ENCODE data around the gene SEC23B. TPM values are rescaled to one million over a fixed set of nuclear protein-coding genes. Genes with fewer than 3 reads are reported as not detected.

SEC23B gene
- total and polyA plus RNA-seq, 2 of the 8 experiments (the other 6 are each of a cell fraction or from before 2014, with no cell fraction given): 53.3 to 62.8 TPM

DNA sequence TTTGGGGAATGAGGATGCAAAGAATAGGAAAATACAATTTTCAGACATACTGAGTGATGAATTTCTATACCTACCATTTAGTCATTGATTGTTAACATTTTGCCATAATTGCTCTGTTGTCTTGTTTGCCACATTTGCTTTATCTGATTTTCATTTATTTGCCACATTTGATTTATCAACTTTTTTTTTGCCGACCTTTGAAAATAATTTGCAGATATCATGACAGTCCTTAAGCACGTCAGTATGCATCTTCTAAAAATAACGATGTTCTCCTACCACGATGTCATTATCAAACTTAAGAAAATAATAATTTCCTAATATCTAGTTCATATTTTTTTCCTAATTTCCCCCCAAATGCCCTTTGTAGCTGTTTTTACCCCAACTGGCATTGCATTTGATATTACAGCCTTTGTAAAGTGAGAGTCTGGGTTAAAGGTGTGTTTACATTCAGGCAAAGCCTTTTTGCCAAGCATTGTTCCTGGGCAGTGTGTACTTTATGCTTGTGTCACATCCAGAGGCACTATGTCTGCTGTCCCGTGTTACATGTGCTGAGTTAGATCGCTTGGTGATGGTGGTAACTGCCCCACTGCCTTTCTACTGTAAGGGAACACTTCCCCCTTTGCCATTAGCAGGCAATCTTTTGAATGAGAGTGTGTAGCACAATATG is 26.4 kb downstream of the SEC23B start (continued):
- TF ChIP-seq, protein P1, sequence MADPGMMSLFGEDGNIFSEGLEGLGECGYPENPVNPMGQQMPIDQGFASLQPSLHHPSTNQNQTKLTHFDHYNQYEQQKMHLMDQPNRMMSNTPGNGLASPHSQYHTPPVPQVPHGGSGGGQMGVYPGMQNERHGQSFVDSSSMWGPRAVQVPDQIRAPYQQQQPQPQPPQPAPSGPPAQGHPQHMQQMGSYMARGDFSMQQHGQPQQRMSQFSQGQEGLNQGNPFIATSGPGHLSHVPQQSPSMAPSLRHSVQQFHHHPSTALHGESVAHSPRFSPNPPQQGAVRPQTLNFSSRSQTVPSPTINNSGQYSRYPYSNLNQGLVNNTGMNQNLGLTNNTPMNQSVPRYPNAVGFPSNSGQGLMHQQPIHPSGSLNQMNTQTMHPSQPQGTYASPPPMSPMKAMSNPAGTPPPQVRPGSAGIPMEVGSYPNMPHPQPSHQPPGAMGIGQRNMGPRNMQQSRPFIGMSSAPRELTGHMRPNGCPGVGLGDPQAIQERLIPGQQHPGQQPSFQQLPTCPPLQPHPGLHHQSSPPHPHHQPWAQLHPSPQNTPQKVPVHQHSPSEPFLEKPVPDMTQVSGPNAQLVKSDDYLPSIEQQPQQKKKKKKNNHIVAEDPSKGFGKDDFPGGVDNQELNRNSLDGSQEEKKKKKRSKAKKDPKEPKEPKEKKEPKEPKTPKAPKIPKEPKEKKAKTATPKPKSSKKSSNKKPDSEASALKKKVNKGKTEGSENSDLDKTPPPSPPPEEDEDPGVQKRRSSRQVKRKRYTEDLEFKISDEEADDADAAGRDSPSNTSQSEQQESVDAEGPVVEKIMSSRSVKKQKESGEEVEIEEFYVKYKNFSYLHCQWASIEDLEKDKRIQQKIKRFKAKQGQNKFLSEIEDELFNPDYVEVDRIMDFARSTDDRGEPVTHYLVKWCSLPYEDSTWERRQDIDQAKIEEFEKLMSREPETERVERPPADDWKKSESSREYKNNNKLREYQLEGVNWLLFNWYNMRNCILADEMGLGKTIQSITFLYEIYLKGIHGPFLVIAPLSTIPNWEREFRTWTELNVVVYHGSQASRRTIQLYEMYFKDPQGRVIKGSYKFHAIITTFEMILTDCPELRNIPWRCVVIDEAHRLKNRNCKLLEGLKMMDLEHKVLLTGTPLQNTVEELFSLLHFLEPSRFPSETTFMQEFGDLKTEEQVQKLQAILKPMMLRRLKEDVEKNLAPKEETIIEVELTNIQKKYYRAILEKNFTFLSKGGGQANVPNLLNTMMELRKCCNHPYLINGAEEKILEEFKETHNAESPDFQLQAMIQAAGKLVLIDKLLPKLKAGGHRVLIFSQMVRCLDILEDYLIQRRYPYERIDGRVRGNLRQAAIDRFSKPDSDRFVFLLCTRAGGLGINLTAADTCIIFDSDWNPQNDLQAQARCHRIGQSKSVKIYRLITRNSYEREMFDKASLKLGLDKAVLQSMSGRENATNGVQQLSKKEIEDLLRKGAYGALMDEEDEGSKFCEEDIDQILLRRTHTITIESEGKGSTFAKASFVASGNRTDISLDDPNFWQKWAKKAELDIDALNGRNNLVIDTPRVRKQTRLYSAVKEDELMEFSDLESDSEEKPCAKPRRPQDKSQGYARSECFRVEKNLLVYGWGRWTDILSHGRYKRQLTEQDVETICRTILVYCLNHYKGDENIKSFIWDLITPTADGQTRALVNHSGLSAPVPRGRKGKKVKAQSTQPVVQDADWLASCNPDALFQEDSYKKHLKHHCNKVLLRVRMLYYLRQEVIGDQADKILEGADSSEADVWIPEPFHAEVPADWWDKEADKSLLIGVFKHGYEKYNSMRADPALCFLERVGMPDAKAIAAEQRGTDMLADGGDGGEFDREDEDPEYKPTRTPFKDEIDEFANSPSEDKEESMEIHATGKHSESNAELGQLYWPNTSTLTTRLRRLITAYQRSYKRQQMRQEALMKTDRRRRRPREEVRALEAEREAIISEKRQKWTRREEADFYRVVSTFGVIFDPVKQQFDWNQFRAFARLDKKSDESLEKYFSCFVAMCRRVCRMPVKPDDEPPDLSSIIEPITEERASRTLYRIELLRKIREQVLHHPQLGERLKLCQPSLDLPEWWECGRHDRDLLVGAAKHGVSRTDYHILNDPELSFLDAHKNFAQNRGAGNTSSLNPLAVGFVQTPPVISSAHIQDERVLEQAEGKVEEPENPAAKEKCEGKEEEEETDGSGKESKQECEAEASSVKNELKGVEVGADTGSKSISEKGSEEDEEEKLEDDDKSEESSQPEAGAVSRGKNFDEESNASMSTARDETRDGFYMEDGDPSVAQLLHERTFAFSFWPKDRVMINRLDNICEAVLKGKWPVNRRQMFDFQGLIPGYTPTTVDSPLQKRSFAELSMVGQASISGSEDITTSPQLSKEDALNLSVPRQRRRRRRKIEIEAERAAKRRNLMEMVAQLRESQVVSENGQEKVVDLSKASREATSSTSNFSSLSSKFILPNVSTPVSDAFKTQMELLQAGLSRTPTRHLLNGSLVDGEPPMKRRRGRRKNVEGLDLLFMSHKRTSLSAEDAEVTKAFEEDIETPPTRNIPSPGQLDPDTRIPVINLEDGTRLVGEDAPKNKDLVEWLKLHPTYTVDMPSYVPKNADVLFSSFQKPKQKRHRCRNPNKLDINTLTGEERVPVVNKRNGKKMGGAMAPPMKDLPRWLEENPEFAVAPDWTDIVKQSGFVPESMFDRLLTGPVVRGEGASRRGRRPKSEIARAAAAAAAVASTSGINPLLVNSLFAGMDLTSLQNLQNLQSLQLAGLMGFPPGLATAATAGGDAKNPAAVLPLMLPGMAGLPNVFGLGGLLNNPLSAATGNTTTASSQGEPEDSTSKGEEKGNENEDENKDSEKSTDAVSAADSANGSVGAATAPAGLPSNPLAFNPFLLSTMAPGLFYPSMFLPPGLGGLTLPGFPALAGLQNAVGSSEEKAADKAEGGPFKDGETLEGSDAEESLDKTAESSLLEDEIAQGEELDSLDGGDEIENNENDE (IDR thresholded peaks at IDR 0.05; ENCODE audit: insufficient replicate concordance, low read length): no peak
- TF ChIP-seq CREB1 (IDR thresholded peaks at IDR 0.05) (no peak), SRF (IDR thresholded peaks at IDR 0.05; ENCODE audit: low read depth, low read length) (no peak), FOSL1 (IDR thresholded peaks at IDR 0.05; ENCODE audit: insufficient read depth, low read depth, low read length) (no peak), PHF8 (conservative IDR thresholded peaks at IDR 0.05; ENCODE audit: low read depth, low read length) (no peak)

Measured in H1 (cell line).